ENCODE results near the gene CWF19L1. TPM values are rescaled to one million over a fixed set of nuclear protein-coding genes. Genes with fewer than 3 reads are reported as not detected.

Gene CWF19L1
- total RNA-seq, 1 experiment from 2014 or later, result 22.9 TPM

- BruUV-seq (replicated peaks), result no TSS peak
- peak overlapping the region; percentile 43 for H3K27ac Mint-ChIP-seq (ENCODE audit: unreplicated experiment)
- no peaks in the 10 kb centered on the region for H3K27me3 Mint-ChIP-seq (ENCODE audit: unreplicated experiment)
- peaks cover 18% of the 10 kb centered on the region for H3K4me1 Mint-ChIP-seq (ENCODE audit: low read depth, unreplicated experiment)
- CTCF ChIA-PET, result no interaction called here
- intact Hi-C loops (cut with micrococcal nuclease; ENCODE audit: unreplicated experiment), result no loop called here
- no peak for TF ChIP-seq CTCF (IDR thresholded peaks at IDR 0.05; ENCODE audit: unreplicated experiment)
- H3K9me3 Mint-ChIP-seq (ENCODE audit: low read depth, unreplicated experiment), result no peaks in the 10 kb centered on the region
- peaks cover 27% of the 10 kb centered on the region for H3K36me3 Mint-ChIP-seq (ENCODE audit: insufficient read depth, unreplicated experiment)
- peak overlapping the region; percentile 78 for H3K4me3 Mint-ChIP-seq (ENCODE audit: low read depth, unreplicated experiment)
- no peak for DNase-seq
Measured at GRCh38 chr10:100184840-100185239, 82.6 kb downstream of the CWF19L1 start.

- Mint-ChIP-seq H3K9me3 (ENCODE audit: low read depth, unreplicated experiment) (no peaks in the 10 kb centered on the region), H3K27ac (ENCODE audit: unreplicated experiment) (peak overlapping the region; percentile 43), H3K4me1 (ENCODE audit: low read depth, unreplicated experiment) (peaks cover 18% of the 10 kb centered on the region), H3K4me3 (ENCODE audit: low read depth, unreplicated experiment) (peak overlapping the region; percentile 78), H3K27me3 (ENCODE audit: unreplicated experiment) (no peaks in the 10 kb centered on the region), H3K36me3 (ENCODE audit: insufficient read depth, unreplicated experiment) (peaks cover 27% of the 10 kb centered on the region)
- no TSS peak for BruUV-seq (replicated peaks)
- TF ChIP-seq CTCF (IDR thresholded peaks at IDR 0.05; ENCODE audit: unreplicated experiment), result no peak
- CTCF ChIA-PET, result no interaction called here
- DNase-seq, result no peak
- intact Hi-C loops (cut with micrococcal nuclease; ENCODE audit: unreplicated experiment), result no loop called here
Measured at GRCh38 chr10:100184426-100184825, 83.0 kb downstream of the CWF19L1 start.

- no TSS peak for BruUV-seq (replicated peaks)
- no peak for TF ChIP-seq CTCF (IDR thresholded peaks at IDR 0.05; ENCODE audit: unreplicated experiment)
Measured at GRCh38 chr10:100183481-100183880, 84.0 kb downstream of the CWF19L1 start.

GRCh38 chr10:100182908-100183307 is 84.5 kb downstream of the CWF19L1 start:
- Mint-ChIP-seq H3K27ac (ENCODE audit: unreplicated experiment) (peak overlapping the region; percentile 40), H3K36me3 (ENCODE audit: insufficient read depth, unreplicated experiment) (peaks cover 27% of the 10 kb centered on the region), H3K4me3 (ENCODE audit: low read depth, unreplicated experiment) (no peak overlapping the region), H3K4me1 (ENCODE audit: low read depth, unreplicated experiment) (peaks cover 15% of the 10 kb centered on the region), H3K27me3 (ENCODE audit: unreplicated experiment) (no peaks in the 10 kb centered on the region), H3K9me3 (ENCODE audit: low read depth, unreplicated experiment) (no peaks in the 10 kb centered on the region)
- no TSS peak for BruUV-seq (replicated peaks)
- intact Hi-C loops (cut with micrococcal nuclease; ENCODE audit: unreplicated experiment), result no loop called here
- no peak for DNase-seq
- CTCF ChIA-PET, result no interaction called here
- no peak for TF ChIP-seq CTCF (IDR thresholded peaks at IDR 0.05; ENCODE audit: unreplicated experiment)

More at GRCh38 chr10:100183481-100183880, 84.0 kb downstream of the CWF19L1 start:
- H3K27ac Mint-ChIP-seq (ENCODE audit: unreplicated experiment), result no peak overlapping the region
- CTCF ChIA-PET, result no interaction called here
- peaks cover 18% of the 10 kb centered on the region for H3K4me1 Mint-ChIP-seq (ENCODE audit: low read depth, unreplicated experiment)
- no peak overlapping the region for H3K4me3 Mint-ChIP-seq (ENCODE audit: low read depth, unreplicated experiment)
- peaks cover 27% of the 10 kb centered on the region for H3K36me3 Mint-ChIP-seq (ENCODE audit: insufficient read depth, unreplicated experiment)
- H3K9me3 Mint-ChIP-seq (ENCODE audit: low read depth, unreplicated experiment), result no peaks in the 10 kb centered on the region
- no peaks in the 10 kb centered on the region for H3K27me3 Mint-ChIP-seq (ENCODE audit: unreplicated experiment)
- peak; percentile 3 for DNase-seq
- intact Hi-C loops (cut with micrococcal nuclease; ENCODE audit: unreplicated experiment), result no loop called here

Other genes starting within 250 kb of the CWF19L1 start
- not detected in 2 replicates for gene CPN1, start 185.8 kb downstream of the CWF19L1 start, total RNA-seq (2022)
- 32.2 and 33.7 TPM in 2 replicates for gene ERLIN1, start 81.6 kb downstream of the CWF19L1 start, total RNA-seq (2022)
- gene CHUK, start 38.0 kb downstream of the CWF19L1 start, total RNA-seq (2022), result 14.5 and 15.3 TPM in 2 replicates
- gene BLOC1S2, start 19.0 kb upstream of the CWF19L1 start, total RNA-seq (2022), result 19.4 TPM in 2 replicates
- not detected in 2 replicates for gene PKD2L1, start 62.6 kb upstream of the CWF19L1 start, total RNA-seq (2022)
- 173 and 225 TPM in 2 replicates for gene SCD, start 79.6 kb upstream of the CWF19L1 start, total RNA-seq (2022)
- 0.17 TPM in 1 of 2 replicates, not detected in the other for gene WNT8B, start 195.4 kb upstream of the CWF19L1 start, total RNA-seq (2022)